CD4-positive, alpha-beta memory T cell (primary cell): ENCODE measurements around the gene DPM2. TPM values are rescaled to one million over a fixed set of nuclear protein-coding genes. Genes with fewer than 3 reads are reported as not detected.
A peak's percentile ranks its signal among the peaks of the same experiment; 100 is the strongest.

Experiments
- CTCF ChIA-PET: fragments of 350-600 bp; sonication (Branson Sonifier 250); formaldehyde crosslinking; loops from one replicate; lab custom pipeline; 2021; ENCODE audit warnings: inconsistent platforms; ENCODE audit not compliant: partially characterized antibody; lab: Charles Lee
- POLR2A ChIA-PET: fragments of 350-600 bp; sonication (Branson Sonifier 250); formaldehyde crosslinking; loops from one replicate; lab custom pipeline; 2021; ENCODE audit not compliant: partially characterized antibody; lab: Charles Lee
- DNase-seq, 5 donors: peaks; one replicate each; pipeline versions ENCODE4 v3.0.0 to v3.0.0-alpha.2; 2020 to 2022; ENCODE audit warnings: mixed read lengths in 1 of 5
- H3K27ac ChIP-seq: one replicate; pipeline ENCODE4 v1.7.0; 2013; ENCODE audit warnings: low read depth, low read length
- H3K27me3 ChIP-seq: 2 replicates; pipeline ENCODE4 v1.7.0; 2013; ENCODE audit warnings: mild to moderate bottlenecking, low read length, moderate library complexity; ENCODE audit not compliant: insufficient read depth
- H3K36me3 ChIP-seq: 2 replicates; pipeline ENCODE4 v1.7.0; 2013; ENCODE audit warnings: mild to moderate bottlenecking, low read length, moderate library complexity; ENCODE audit not compliant: insufficient read depth
- H3K4me1 ChIP-seq: 2 replicates; pipeline ENCODE4 v1.7.0; 2013; ENCODE audit warnings: mild to moderate bottlenecking, low read length, moderate library complexity; ENCODE audit not compliant: insufficient read depth
- H3K4me3 ChIP-seq, 2 donors: one replicate each; pipeline ENCODE4 v1.7.0; 2013; ENCODE audit warnings: low read length in 2 of 2, mild to moderate bottlenecking in 1 of 2
- H3K9me3 ChIP-seq, 2 donors: one replicate each; pipeline ENCODE4 v1.7.0; 2013; ENCODE audit warnings: low read length in 2 of 2, control low read depth in 1 of 2; ENCODE audit not compliant: control insufficient read depth in 1 of 2
- H3K27ac Mint-ChIP-seq, 7 donors: one replicate each; pipeline ENCODE4 v1.8.0; 2020 to 2021; ENCODE audit warnings: mixed read lengths in 7 of 7, mild to moderate bottlenecking in 6 of 7, inconsistent platforms in 3 of 7, moderate library complexity in 3 of 7
- H3K27me3 Mint-ChIP-seq, 2 donors: one replicate each; pipeline ENCODE4 v1.8.0; 2020 to 2021; ENCODE audit warnings: mixed read lengths in 2 of 2
- H3K36me3 Mint-ChIP-seq, 2 donors: one replicate each; pipeline ENCODE4 v1.8.0; 2020 to 2021; ENCODE audit warnings: mixed read lengths in 2 of 2, inconsistent platforms in 1 of 2, mild to moderate bottlenecking in 1 of 2
- H3K4me1 Mint-ChIP-seq, 4 donors: one replicate each; pipeline ENCODE4 v1.8.0; 2020 to 2021; ENCODE audit warnings: mixed read lengths in 4 of 4, mild to moderate bottlenecking in 1 of 4
- H3K4me3 Mint-ChIP-seq, 8 donors: one replicate each; pipeline ENCODE4 v1.8.0; 2020 to 2021; ENCODE audit warnings: mixed read lengths in 8 of 8, mild to moderate bottlenecking in 7 of 8, moderate library complexity in 6 of 8, inconsistent platforms in 3 of 8
- H3K9me3 Mint-ChIP-seq, 8 donors: one replicate each; pipeline ENCODE4 v1.8.0; 2020 to 2021; ENCODE audit warnings: mixed read lengths in 8 of 8, mild to moderate bottlenecking in 5 of 8, inconsistent platforms in 3 of 8, moderate library complexity in 1 of 8
- intact Hi-C: fragments of 100-400 bp; cut with micrococcal nuclease; formaldehyde crosslinking; loops from one replicate; pipeline ENCODE4 v1.15.1; 2023
- polyA plus RNA-seq, 2 donors: library from polyadenylated mRNA; unstranded; fragments of 300-500 nt; fragmentation: Illumina TruSeq; gene quantifications; one replicate each; pipeline ENCODE4 v1.2.3, GENCODE V29; 2021
- total RNA-seq, 2 experiments: library from RNA; stranded (reverse); gene quantifications; one replicate each; pipeline ENCODE4 v1.2.3, GENCODE V29; 2021

Gene DPM2
- total and polyA plus RNA-seq, 4 experiments from 2014 or later, result 37.0 to 43.1 (median 40.3) TPM

GRCh38 chr9:127899128-127899943 lies 38.3 kb downstream of the DPM2 start, which contains the start of gene ST6GALNAC6:
Gene ST6GALNAC6 (minus strand): TSS chr9:127899603. CDS start chr9:127897981, 1,622 bp downstream.
- H3K27ac Mint-ChIP-seq, result peak within 1 kb of the TSS; percentile 47 to 91 (median 88)
- POLR2A ChIA-PET, result interaction anchor here (0.7 to 5.3 kb wide), 15 partner anchors 10 to 449 kb away, joined by 3 to 25 read pairs (median 4); partner anchors contain the start of genes SH2D3C, ST6GALNAC4 and TOR2A
- H3K9me3 Mint-ChIP-seq, result peaks cover 0 to 5% (median 0%) of the 10 kb centered on the region in 8 donors
- H3K27me3 Mint-ChIP-seq, result no peaks in the 10 kb centered on the region
- peaks cover 21% of the 10 kb centered on the region for H3K36me3 ChIP-seq
- peak within 1 kb of the TSS; percentile 87 to 92 (median 90) for H3K4me3 Mint-ChIP-seq
- peak within 1 kb of the TSS; percentile 68 to 79 for H3K4me3 ChIP-seq
- H3K27me3 ChIP-seq, result no peaks in the 10 kb centered on the region
- peaks cover 58% of the 10 kb centered on the region for H3K4me1 ChIP-seq
- intact Hi-C loops, result no loop called here
- no peaks in the 10 kb centered on the region for H3K9me3 ChIP-seq
- peaks cover 12 to 59% (median 37%) of the 10 kb centered on the region in 4 donors for H3K4me1 Mint-ChIP-seq
- H3K36me3 Mint-ChIP-seq, result peaks cover 25 to 39% of the 10 kb centered on the region in 2 donors
- peak; percentile 61 to 74 (median 63) for DNase-seq
- peak within 1 kb of the TSS; percentile 60 for H3K27ac ChIP-seq
- CTCF ChIA-PET, result interaction anchor here (1.1 to 3.0 kb wide), 4 partner anchors 18 to 30 kb away, joined by 3 to 12 read pairs (median 6); partner anchors contain the start of gene ST6GALNAC4

- ChIA-PET CTCF (interaction anchor here (1.6 to 3.0 kb wide), 2 partner anchors 22 to 29 kb away, joined by 5 to 12 read pairs; no protein-coding TSS in a partner anchor), POLR2A (interaction anchor here (0.7 to 5.3 kb wide), 10 partner anchors 9 to 164 kb away, joined by 3 to 25 read pairs (median 4); partner anchors contain the start of genes SH2D3C, ST6GALNAC4 and TOR2A)
- H3K4me3 ChIP-seq, result peak overlapping the region in 1 of 2 donors; percentile 68
- peak overlapping the region in 6 of 7 donors; percentile 53 to 91 (median 88) for H3K27ac Mint-ChIP-seq
- peaks cover 8 to 58% (median 35%) of the 10 kb centered on the region in 4 donors for H3K4me1 Mint-ChIP-seq
- H3K27me3 Mint-ChIP-seq, result no peaks in the 10 kb centered on the region
- H3K4me1 ChIP-seq, result peaks cover 50% of the 10 kb centered on the region
- DNase-seq, result peak in 1 of 5 donors; percentile 49
- peaks cover 0 to 7% (median 0%) of the 10 kb centered on the region in 8 donors for H3K9me3 Mint-ChIP-seq
- H3K27ac ChIP-seq, result peak overlapping the region; percentile 60
- no peaks in the 10 kb centered on the region for H3K27me3 ChIP-seq
- H3K36me3 ChIP-seq, result peaks cover 29% of the 10 kb centered on the region
- H3K36me3 Mint-ChIP-seq, result peaks cover 33 to 42% of the 10 kb centered on the region in 2 donors
- H3K4me3 Mint-ChIP-seq, result peak overlapping the region; percentile 86 to 92 (median 90)
- intact Hi-C loops, result no loop called here
- no peaks in the 10 kb centered on the region for H3K9me3 ChIP-seq
Observed at GRCh38 chr9:127898433-127899127, 39.1 kb downstream of the DPM2 start.

DNA sequence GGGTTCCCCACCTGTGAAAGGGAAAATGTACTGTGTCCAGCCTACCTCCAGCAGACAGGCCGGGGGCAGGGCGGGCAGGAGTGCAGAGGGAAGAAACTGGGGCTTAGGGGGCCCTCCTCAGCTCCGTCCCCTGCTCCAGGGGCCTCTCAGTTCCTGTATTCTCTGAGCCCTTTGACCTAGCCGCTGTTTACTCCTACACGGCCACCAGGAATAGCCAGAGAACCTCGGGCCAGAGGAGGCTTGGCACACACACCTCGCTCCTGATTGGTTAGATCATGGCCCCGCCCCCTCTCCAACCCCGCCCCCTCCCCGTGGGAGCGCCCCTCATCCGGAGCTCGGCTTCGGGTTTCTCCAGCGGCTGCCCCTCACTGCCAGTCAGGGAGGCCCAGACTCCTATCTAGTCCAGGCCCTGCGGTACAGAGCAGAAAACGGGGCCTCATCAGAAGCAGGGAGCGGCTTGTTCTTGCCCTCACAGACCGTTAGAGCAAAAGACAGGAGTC lies 40.4 kb downstream of the DPM2 start:
- Mint-ChIP-seq H3K9me3 (peaks cover 0 to 13% (median 0%) of the 10 kb centered on the region in 8 donors), H3K4me3 (peak overlapping the region in 6 of 8 donors; percentile 7 to 57 (median 54)), H3K36me3 (peaks cover 46 to 52% of the 10 kb centered on the region in 2 donors), H3K27me3 (no peaks in the 10 kb centered on the region), H3K4me1 (peaks cover 7 to 63% (median 32%) of the 10 kb centered on the region in 4 donors), H3K27ac (peak overlapping the region in 3 of 7 donors; percentile 30 to 66 (median 53))
- intact Hi-C loops, result no loop called here
- Histone ChIP-seq H3K4me1 (peaks cover 40% of the 10 kb centered on the region), H3K4me3 (no peak overlapping the region), H3K9me3 (no peaks in the 10 kb centered on the region), H3K27ac (no peak overlapping the region), H3K36me3 (peaks cover 42% of the 10 kb centered on the region), H3K27me3 (no peaks in the 10 kb centered on the region)
- ChIA-PET CTCF (interaction anchor here (0.6 to 3.0 kb wide), 2 partner anchors 24 to 28 kb away, joined by 3 to 12 read pairs; no protein-coding TSS in a partner anchor), POLR2A (interaction anchor here (1.2 to 5.3 kb wide), 3 partner anchors 9 to 111 kb away, joined by 3 to 25 read pairs (median 4); partner anchors contain the start of genes CDK9 and ST6GALNAC4)
- no peak for DNase-seq

- H3K36me3 Mint-ChIP-seq, result peaks cover 49 to 56% of the 10 kb centered on the region in 2 donors
- CTCF ChIA-PET, result interaction anchor here (0.6 kb wide), 1 partner anchor 25 kb away, joined by 3 read pairs; no protein-coding TSS in a partner anchor
- Histone ChIP-seq H3K27me3 (no peaks in the 10 kb centered on the region), H3K9me3 (no peaks in the 10 kb centered on the region), H3K4me3 (no peak overlapping the region), H3K36me3 (peaks cover 45% of the 10 kb centered on the region), H3K4me1 (peaks cover 37% of the 10 kb centered on the region), H3K27ac (no peak overlapping the region)
- H3K27ac Mint-ChIP-seq, result peak overlapping the region in 3 of 7 donors; percentile 28 to 73 (median 67)
- no peak for DNase-seq
- H3K27me3 Mint-ChIP-seq, result no peaks in the 10 kb centered on the region
- POLR2A ChIA-PET, result interaction anchor here (1.2 to 5.3 kb wide), 4 partner anchors 8 to 111 kb away, joined by 3 to 25 read pairs (median 4); partner anchors contain the start of genes CDK9 and ST6GALNAC4
- H3K9me3 Mint-ChIP-seq, result peaks cover 0 to 13% (median 0%) of the 10 kb centered on the region in 8 donors
- peak overlapping the region in 2 of 8 donors; percentile 38 to 43 for H3K4me3 Mint-ChIP-seq
- intact Hi-C loops, result no loop called here
- peaks cover 7 to 60% (median 29%) of the 10 kb centered on the region in 4 donors for H3K4me1 Mint-ChIP-seq
Observed at GRCh38 chr9:127896395-127897192, 41.1 kb downstream of the DPM2 start.

GRCh38 chr9:127895811-127896210 lies 41.8 kb downstream of the DPM2 start:
- H3K27ac ChIP-seq, result no peak overlapping the region
- peaks cover 0 to 13% (median 0%) of the 10 kb centered on the region in 8 donors for H3K9me3 Mint-ChIP-seq
- H3K27me3 ChIP-seq, result no peaks in the 10 kb centered on the region
- ChIA-PET POLR2A (interaction anchor here (0.5 to 5.3 kb wide), 6 partner anchors 9 to 126 kb away, joined by 3 to 25 read pairs (median 4); partner anchors contain the start of genes AK1, CDK9 and ST6GALNAC4), CTCF (no interaction called here)
- intact Hi-C loops, result no loop called here
- no peaks in the 10 kb centered on the region for H3K9me3 ChIP-seq
- H3K4me1 Mint-ChIP-seq, result peaks cover 4 to 58% (median 28%) of the 10 kb centered on the region in 4 donors
- H3K36me3 Mint-ChIP-seq, result peaks cover 56 to 63% of the 10 kb centered on the region in 2 donors
- DNase-seq, result no peak
- H3K4me3 Mint-ChIP-seq, result peak overlapping the region in 3 of 8 donors; percentile 4 to 25 (median 20)
- H3K27me3 Mint-ChIP-seq, result no peaks in the 10 kb centered on the region
- peaks cover 48% of the 10 kb centered on the region for H3K36me3 ChIP-seq
- H3K4me3 ChIP-seq, result no peak overlapping the region
- H3K4me1 ChIP-seq, result peaks cover 33% of the 10 kb centered on the region
- H3K27ac Mint-ChIP-seq, result peak overlapping the region in 5 of 7 donors; percentile 51 to 73 (median 53)

GRCh38 chr9:127893392-127893791 lies 44.3 kb downstream of the DPM2 start:
- H3K27ac ChIP-seq, result no peak overlapping the region
- ChIA-PET CTCF (interaction anchor here (1.3 to 1.4 kb wide), 2 partner anchors 28 to 38 kb away, joined by 3 read pairs; no protein-coding TSS in a partner anchor), POLR2A (no interaction called here)
- H3K36me3 Mint-ChIP-seq, result peaks cover 56 to 72% of the 10 kb centered on the region in 2 donors
- peaks cover 19% of the 10 kb centered on the region for H3K4me1 ChIP-seq
- no peak overlapping the region for H3K27ac Mint-ChIP-seq
- peaks cover 1 to 54% (median 22%) of the 10 kb centered on the region in 4 donors for H3K4me1 Mint-ChIP-seq
- DNase-seq, result no peak
- H3K4me3 Mint-ChIP-seq, result no peak overlapping the region
- peaks cover 59% of the 10 kb centered on the region for H3K36me3 ChIP-seq
- intact Hi-C loops, result no loop called here
- H3K9me3 ChIP-seq, result no peaks in the 10 kb centered on the region
- peaks cover 0 to 13% (median 0%) of the 10 kb centered on the region in 8 donors for H3K9me3 Mint-ChIP-seq
- no peaks in the 10 kb centered on the region for H3K27me3 Mint-ChIP-seq
- H3K4me3 ChIP-seq, result no peak overlapping the region
- H3K27me3 ChIP-seq, result no peaks in the 10 kb centered on the region
